T47D (cell line): ENCODE data around the gene ITIH6.
"Not testable (repeated sequence)": the region's sequence is repeated elsewhere in the genome, so short reads cannot be mapped to it uniquely, and the experiment has no call there.

Experiments
- DNase-seq, 2 experiments: peaks; one replicate each; pipeline versions ENCODE4 v3.0.0 to v3.0.0-alpha.2; 2011 to 2012; ENCODE audit warnings: low read depth in 1 of 2, low spot score in 1 of 2
- JUND ChIP-seq: IDR thresholded peaks from 2 replicates; pipeline ENCODE4 v1.6.1; 2012; ENCODE audit warnings: low read depth
- in situ Hi-C: cut with HindIII; loops from 2 replicates; pipeline ENCODE4 v1.10.0; 2016; ENCODE audit warnings: low sequenced_read_pairs, low pct_unique_long_range_greater_than_20kb

The ITIH6 gene

GRCh38 chrX:54818221-54818620 lies 20.2 kb upstream of the ITIH6 start:
- DNase-seq: no peak
- TF ChIP-seq JUND: no peak
- in situ Hi-C loops: no loop called here

GRCh38 chrX:54817220-54817820 lies 19.3 kb upstream of the ITIH6 start:
- in situ Hi-C loops: no loop called here
- peak in 1 of 2 experiments; percentile 39 for DNase-seq
- no peak for TF ChIP-seq JUND

- in situ Hi-C loops: no loop called here
- TF ChIP-seq JUND: no peak
- DNase-seq: no peak
Measured at GRCh38 chrX:54812306-54812705, 14.3 kb upstream of the ITIH6 start.

GRCh38 chrX:54811301-54811885 lies 13.3 kb upstream of the ITIH6 start:
- in situ Hi-C loops: no loop called here
- DNase-seq: no peak
- TF ChIP-seq JUND: no peak

- in situ Hi-C loops: no loop called here
- no peak for TF ChIP-seq JUND
- DNase-seq: no peak
Measured at GRCh38 chrX:54810532-54810931, 12.5 kb upstream of the ITIH6 start.

GRCh38 chrX:54808605-54809483 lies 10.8 kb upstream of the ITIH6 start:
- in situ Hi-C loops: no loop called here
- peak; percentile 50; the same call in 1 of the 2 replicates for TF ChIP-seq JUND
- peak; percentile 84 to 98 for DNase-seq

GRCh38 chrX:54808109-54808604 lies 10.1 kb upstream of the ITIH6 start:
- no peak for TF ChIP-seq JUND
- in situ Hi-C loops: no loop called here
- peak in 1 of 2 experiments; percentile 42 for DNase-seq

- TF ChIP-seq JUND: no peak
- in situ Hi-C loops: no loop called here
- DNase-seq: peak in 1 of 2 experiments; percentile 60
Measured at GRCh38 chrX:54807524-54808108, 9.6 kb upstream of the ITIH6 start, which contains the start of gene MAGED2. MAGED2 (plus strand) TSS chrX:54807745; CDS start chrX:54809332, 1,587 bp downstream.

GRCh38 chrX:54799046-54799445 lies 991 bp upstream of the ITIH6 start:
- in situ Hi-C loops: no loop called here

GRCh38 chrX:54794795-54795194 lies 3.3 kb downstream of the ITIH6 start:
- DNase-seq: no peak
- TF ChIP-seq JUND: no peak
- in situ Hi-C loops: no loop called here

More at GRCh38 chrX:54799046-54799445, 991 bp upstream of the ITIH6 start:
- TF ChIP-seq JUND: no peak
- DNase-seq: no peak

- no peak for TF ChIP-seq JUND
- DNase-seq: no peak
- in situ Hi-C loops: no loop called here
Measured at GRCh38 chrX:54794028-54794427, 4.0 kb downstream of the ITIH6 start.

GRCh38 chrX:54789405-54789804 lies 8.7 kb downstream of the ITIH6 start:
- in situ Hi-C loops, DNase-seq: not testable (repeated sequence)

- TF ChIP-seq JUND: no peak
- in situ Hi-C loops: no loop called here
- no peak for DNase-seq
Measured at GRCh38 chrX:54788446-54788845, 9.6 kb downstream of the ITIH6 start.
